ENCODE results near the gene BCL2L12.

Gene BCL2L12

GRCh38 chr19:49664171-49665035, 1.3 kb upstream of the BCL2L12 start:
- DNase-seq, result peak; percentile 91

- no peak for DNase-seq
Measured at GRCh38 chr19:49665036-49665350, 740 bp upstream of the BCL2L12 start.

- DNase-seq, result no peak
Measured at GRCh38 chr19:49666120-49666444, 349 bp downstream of the BCL2L12 start.

- DNase-seq, result no peak
Measured at GRCh38 chr19:49667473-49667872, 1.7 kb downstream of the BCL2L12 start.

- DNase-seq, result no peak
Measured at GRCh38 chr19:49669516-49669915, 3.8 kb downstream of the BCL2L12 start.

- peak; percentile 71 for DNase-seq
Measured at GRCh38 chr19:49672131-49672919, 6.6 kb downstream of the BCL2L12 start.

- DNase-seq, result peak; percentile 94
Measured at GRCh38 chr19:49676136-49676783, 10.5 kb downstream of the BCL2L12 start.

- DNase-seq, result peak; percentile 100
Measured at GRCh38 chr19:49676784-49677230, 11.1 kb downstream of the BCL2L12 start.

- DNase-seq, result peak; percentile 82
Measured at GRCh38 chr19:49677231-49677900, 11.6 kb downstream of the BCL2L12 start, which contains the start of gene PRMT1. Gene PRMT1 (plus strand): TSS chr19:49677271. CDS start chr19:49677281, 10 bp downstream.

- DNase-seq, result peak; percentile 87
Measured at GRCh38 chr19:49677901-49678674, 12.4 kb downstream of the BCL2L12 start.

GRCh38 chr19:49678985-49679770, 13.4 kb downstream of the BCL2L12 start:
- peak; percentile 72 for DNase-seq

GRCh38 chr19:49679771-49680413, 14.2 kb downstream of the BCL2L12 start:
- DNase-seq, result no peak

- peak; percentile 96 for DNase-seq
Measured at GRCh38 chr19:49680421-49681351, 15.0 kb downstream of the BCL2L12 start.

- no peak for DNase-seq
Measured at GRCh38 chr19:49681830-49682229, 16.1 kb downstream of the BCL2L12 start.

- DNase-seq, result no peak
Measured at GRCh38 chr19:49682274-49682673, 16.5 kb downstream of the BCL2L12 start.

GRCh38 chr19:49683814-49684250, 18.1 kb downstream of the BCL2L12 start:
- no peak for DNase-seq

- no peak for DNase-seq
Measured at GRCh38 chr19:49684251-49684982, 18.7 kb downstream of the BCL2L12 start.

GRCh38 chr19:49684983-49685553, 19.3 kb downstream of the BCL2L12 start:
- DNase-seq, result no peak

All from femur (tissue), 1 donor.